HG03064 (cell line): ENCODE results near the gene TP73.

Experiments used
- ATAC-seq: cut with Tn5 transposase; IDR thresholded peaks from one replicate; pipeline ENCODE4 v1.9.1; 2021; ENCODE audit warnings: low read depth; ENCODE audit not compliant: unreplicated experiment

TP73 gene

DNA sequence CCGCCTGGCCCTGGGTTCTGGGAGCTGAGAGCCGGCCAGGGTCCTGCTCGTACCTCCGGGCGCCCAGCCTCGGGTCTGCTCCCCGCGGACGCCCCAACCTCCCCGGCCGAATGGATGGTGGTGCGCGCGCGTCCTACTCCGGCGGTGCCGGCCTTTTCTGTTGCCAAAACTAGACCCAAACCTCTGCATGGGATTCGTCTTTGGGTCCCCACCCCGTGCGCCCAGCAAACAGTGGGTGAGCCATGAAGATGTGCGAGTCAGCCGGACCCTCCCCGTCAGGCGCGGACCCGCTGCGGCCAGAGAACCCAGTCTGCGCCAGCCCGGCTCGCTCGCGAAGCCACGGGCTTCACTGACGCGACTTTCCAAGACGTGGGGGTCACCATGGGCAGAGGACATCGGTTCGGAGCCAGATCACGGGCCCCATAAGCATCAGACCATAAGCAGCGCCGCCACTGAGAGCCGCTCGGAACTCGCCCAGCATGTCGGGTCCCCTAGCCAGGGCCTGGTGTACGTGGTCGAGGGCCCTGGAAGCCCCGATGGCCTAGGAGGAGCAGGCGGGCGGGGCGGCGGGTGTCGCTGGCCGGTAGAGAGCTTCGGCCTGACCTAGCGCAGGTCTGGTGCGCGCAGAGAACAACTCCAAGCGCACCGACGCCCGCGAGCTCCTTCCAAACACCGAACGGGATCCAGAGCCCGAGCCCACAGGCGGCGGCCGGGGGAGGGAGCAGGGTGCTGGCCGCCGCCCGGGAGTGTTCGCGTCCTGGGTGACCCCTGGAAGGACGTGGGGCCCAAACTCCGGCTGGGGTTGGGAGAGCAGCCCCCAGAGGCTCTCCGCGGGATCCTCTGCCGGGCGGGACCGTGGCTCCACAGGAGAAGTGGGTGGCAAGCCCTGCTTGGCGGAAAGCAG is 1.0 kb upstream of the TP73 start:
- ATAC-seq, result no peak

DNA sequence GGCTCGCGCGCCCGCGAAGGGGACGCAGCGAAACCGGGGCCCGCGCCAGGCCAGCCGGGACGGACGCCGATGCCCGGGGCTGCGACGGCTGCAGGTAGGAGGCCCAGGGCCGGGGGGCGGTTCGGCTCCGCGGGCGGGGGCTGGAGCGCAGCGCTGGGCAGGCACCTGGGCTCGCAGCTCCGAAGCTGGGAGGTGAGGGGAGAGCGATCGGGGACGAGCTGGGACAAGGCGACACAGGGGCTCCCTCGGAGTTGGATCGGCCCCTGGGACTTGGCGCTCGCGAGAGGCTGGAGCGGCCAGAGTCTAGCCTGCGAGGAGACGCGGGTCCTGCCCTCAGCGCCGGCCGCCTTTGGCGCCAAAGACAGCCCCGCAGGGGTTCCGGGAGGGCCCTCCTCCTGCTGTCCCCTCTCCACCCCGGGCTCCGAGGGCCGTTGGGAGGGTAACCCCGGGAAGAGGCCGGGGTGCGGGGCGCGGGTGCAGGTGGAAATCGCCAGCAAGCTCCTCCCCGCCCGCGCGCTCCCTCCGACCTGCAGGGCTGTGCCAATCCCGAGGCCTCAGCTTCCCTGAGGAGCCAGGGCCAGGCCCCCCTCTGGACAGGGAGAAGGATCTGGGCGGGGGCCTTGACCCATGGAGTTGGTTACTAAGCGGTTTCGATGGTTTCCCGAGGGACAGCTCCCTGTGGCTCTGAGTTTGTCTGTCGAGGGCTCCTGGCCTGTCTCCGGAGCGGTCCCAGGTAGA is 401 bp downstream of the TP73 start:
- no peak for ATAC-seq

DNA sequence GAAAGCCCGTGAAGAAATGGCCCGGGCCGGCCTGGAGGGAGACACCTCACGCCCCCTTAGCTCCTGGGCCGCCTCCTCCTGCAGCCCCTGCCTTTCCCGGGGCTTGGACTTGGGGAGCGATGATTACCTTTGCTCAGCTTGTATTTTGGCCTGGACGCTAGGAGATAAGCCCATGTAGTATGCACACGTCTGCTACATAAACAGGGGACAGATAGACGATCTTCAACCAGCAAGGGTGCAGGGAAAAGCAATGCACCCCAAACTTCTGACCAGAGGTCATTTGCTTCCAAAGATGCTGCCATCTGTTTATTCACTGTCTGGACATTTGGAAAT is 936 bp downstream of the TP73 start:
- ATAC-seq, result no peak

DNA sequence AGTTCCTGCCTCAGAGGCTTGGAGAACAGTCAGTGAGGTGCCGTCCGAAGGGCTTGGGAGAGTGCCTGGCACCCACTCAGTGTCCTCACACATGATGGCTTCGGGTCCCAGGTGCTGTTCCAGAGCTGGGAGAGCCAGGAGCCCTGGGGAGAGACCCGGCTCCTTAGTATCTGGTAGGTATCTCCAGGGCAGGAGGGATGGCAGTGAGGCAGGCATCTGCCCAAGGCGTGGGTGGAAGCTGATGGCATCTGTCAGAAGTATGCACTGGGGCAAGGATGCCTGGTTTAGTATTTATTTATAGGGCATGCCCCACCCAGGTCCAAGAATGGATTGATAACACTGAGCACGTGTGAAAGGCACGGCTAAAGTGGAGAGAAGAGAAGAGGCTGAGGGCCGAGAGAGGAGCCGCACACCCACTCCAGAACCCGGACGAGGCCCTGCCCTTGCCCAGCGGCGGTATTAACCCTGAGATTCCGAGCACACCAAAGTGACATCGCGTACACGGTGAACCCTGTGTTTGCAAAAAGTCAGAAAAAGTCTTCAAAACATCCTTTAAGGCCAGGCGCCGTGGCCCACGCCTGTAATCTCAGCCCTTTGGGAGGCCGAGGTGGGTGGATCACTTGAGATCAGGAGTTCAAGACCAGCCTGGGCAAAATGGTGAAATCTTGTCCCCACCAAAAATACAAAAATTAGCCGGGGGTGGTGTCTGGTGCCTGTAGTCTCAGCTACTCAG is 2.4 kb downstream of the TP73 start:
- ATAC-seq, result no peak

DNA sequence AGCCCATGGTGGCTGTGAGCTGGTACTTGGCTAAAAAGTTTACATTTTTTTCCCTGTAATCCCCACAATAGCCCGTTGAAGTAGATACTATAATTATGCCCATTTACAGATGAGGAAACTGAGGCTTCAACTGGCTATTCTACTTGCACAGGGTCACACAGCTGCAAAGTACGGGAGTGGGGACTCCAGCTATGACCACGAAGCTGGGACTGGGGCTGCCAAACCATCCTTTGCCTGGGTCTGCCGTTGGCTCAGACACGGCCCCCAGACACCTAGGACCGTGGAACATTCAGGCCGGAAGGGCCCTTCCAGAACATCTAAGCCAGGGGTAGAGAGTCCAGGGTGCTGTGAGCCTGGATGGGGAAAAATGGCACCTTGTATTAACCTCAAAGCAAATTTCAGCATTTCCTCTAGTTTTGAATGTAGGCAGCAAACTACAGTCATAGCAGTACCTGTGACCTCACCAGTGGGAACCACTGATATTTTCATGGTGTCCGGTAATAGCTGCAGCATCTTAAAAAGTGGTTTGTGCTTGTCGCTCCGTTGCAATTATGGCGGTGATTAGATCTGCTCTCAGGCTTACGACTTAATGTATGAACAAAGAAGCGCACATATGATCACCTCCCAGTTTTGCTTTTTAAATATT is 4.3 kb downstream of the TP73 start:
- ATAC-seq, result no peak

DNA sequence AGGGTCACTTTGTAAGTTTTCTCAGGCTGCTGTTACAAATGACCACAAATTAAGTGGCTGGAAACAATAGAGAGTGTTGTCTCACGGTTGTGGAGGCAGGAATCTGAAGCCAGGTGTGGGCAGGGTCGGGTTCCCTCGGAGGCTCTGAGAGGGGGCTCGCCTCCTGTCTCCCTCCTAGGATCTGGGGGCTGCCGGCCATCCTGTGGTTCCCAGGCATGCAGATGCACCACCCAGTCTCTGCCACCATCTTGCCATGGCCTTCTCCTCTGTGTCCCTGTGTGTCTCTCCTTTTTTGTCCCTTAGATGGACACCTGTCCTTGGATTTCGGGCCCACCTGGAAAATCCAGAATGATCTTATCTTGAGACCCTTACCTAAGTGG is 4.8 kb downstream of the TP73 start:
- no peak for ATAC-seq

DNA sequence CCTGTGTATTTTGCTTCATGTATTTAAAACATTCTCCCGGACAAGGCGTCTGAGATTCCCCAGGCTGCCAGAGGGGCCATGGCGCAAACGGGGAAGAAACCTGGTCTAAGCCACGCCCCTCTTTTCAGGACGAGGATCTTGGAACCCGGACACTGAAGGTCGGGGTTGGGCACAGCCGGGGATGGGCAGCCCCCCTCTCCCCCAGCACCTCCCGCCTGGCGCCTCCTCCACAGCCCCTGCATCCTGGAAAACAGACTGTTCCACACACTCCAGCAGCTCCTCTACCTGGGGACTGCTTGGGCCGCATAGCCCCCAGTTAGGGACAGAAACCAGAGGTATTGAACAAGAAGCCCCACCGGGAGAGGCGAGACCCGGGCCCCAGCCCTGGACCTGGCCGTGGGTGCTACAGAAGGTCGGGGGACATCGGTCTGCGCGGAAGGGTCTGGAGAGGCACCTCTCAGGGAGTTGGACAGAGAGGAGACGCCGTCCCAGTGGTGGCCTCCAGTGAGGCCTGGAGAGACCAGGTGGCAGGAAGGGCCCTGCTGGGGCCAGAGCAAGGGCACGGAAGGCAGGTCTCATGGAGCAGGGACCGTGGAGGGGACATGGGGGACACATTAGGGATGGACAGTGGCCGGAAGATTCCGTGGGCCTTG is 5.4 kb downstream of the TP73 start:
- no peak for ATAC-seq

DNA sequence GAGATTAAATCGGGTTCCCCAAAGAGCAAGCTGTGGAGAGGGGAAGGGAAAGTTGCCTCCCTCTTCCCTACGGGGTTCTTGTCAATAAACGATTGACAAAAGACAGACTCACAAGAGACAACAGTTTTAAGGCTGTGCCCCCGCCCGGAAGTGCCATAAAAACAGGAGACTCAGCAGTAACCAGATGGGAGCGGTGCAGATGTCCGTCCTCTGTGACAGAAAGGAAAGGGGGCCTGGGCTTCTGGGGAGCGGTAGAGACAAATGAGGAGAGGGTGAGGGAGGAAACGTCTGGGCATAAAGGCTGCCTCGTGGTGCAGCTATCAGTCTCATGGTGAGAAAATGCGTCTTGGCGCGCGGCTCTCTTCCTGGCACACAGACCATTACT is 5.9 kb downstream of the TP73 start:
- no peak for ATAC-seq

DNA sequence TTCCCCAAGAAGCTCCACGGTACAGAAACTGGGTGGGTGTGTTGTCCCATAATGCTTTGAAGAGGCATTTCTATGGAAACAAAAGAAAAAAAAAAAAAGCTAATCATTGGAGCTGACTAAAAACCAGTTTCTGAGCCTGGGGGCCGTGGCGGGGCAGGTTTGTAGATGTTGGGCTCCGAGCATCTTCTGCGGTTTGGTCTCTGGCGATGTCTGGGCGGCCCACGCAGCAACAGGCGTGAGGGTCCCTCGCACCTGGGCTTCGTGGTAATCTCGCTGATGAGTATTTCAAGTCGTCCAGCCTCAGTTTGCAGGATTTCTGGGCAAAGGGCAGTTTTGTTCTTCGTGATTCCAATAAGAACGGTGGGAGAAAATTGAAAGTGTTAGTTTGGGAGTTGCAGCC is 6.8 kb downstream of the TP73 start:
- ATAC-seq, result no peak

DNA sequence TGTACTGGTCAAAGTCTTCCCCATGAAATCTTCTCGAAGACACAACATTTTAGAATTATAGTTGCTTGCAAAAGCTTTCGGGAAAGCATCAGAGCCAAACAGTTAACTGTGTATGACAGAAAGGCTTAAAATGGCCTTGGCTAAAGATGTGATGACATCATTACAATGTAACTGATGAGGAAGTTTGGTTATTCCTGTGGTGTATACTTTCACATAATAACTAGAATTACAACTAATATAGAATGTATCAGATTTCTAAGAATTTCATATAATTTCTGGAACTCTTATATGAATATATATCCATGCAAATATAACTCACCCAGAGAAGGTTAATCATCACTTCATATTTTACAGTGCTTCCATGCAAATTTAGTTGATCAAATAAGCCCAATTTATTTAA is 8.4 kb downstream of the TP73 start:
- no peak for ATAC-seq

DNA sequence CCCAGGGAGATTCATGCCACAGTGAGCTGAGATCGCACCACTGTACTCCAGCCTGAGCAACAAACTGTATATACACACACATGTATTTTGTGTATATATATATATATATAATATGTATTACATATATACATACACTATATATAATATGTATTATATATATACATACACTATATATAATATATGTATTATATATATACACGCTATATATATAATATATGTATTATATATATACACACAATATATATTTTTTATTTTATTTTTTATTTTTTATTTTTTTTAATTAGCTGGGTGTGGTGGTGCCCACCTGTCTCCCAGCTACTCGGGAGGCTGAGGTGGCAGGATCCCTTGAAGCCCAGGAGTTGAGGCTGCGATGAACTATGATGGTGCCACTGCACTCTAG is 9.3 kb downstream of the TP73 start:
- ATAC-seq, result no peak

DNA sequence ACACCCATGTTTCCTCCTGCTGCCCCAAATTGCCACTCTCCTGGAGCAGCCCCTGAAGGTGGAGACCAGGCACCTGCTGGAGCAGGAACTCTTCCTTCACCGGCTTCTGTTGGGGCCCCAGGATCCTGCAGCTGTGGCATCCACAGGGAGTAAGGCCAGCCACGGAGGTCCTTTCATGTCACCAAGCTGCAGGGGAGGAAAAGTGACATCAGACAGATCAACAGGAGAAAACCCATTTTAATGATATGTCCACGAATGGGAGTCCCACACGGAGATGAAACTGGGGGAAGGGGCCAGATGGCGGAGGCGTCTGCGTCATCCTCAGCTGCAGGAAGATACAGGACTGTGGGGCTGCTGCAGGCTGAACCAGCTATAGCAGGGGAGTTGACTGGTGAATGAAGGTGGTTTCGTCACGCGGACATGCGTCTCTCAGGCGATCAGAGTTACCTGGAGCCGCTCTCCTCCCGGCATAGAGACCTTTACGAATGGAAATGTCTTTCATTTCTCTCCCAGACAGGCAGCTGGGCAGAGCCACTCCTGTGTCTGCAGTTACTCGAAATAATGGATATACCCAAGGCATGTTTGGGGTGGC is 9.9 kb downstream of the TP73 start:
- ATAC-seq, result no peak

DNA sequence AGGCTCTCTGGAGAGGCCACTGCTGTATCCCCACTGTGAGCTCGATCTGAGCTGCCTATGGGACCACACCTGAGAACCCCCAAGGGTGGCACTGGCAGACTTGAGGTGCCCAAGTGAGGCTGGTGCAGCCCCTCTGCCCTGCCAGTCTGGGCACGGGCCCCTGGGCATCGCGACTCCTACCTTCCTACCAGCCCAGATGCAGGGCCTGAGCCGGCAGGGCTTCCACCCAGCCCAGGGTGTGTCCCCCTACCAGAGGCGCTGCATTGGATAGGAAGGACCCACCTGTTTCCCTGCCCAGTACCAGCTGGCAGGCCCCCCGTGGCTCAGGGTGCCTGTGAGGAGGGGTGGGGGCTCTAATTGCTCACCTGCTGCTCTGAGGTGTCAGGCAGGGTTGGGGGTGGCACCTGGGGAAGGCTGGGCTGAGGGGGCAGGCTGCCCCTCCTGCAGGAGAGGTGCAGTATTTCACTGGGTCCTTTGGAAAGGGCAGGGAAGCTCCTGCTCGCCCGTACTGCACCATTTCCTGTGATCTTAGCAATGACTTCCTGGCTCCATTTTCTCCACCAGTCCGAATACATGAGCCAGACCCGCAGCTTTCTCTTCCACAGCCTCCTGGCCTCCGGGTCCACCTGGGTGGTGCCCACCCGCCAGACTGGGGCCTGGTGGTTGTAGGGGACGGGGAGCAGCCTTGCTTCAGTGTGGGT is 11.8 kb downstream of the TP73 start:
- no peak for ATAC-seq

DNA sequence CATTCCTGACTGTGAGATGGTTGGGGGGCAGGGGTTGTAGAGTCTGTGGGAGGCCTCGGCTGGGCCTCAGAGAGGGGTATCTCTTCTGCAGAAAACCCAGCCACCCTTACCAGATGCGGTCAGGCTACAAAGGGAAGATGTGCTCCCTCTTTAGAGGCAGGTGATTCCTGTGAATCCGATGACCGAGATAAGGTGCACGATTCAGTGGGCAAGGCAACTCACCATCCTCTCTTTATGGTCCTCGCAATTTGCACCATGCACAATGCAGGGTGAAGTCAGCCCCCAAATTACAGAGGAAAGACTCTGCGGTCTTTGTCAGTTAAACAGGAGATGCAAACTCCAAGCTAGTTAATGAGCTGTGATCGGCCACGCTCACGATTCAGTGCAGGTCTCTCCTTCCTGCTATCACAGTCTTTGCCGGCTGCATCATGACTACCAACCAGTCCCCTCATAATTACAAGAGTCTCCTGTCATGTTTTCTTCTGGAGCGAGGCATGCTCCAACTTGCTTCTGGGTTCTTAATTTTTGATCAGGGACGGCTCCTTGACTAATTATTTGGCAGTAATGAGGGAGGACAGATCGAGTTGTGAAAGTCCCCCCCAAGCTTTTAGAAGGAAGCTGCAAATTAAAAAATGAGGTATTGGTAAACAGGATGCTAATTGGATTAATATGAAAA is 12.5 kb downstream of the TP73 start:
- no peak for ATAC-seq

DNA sequence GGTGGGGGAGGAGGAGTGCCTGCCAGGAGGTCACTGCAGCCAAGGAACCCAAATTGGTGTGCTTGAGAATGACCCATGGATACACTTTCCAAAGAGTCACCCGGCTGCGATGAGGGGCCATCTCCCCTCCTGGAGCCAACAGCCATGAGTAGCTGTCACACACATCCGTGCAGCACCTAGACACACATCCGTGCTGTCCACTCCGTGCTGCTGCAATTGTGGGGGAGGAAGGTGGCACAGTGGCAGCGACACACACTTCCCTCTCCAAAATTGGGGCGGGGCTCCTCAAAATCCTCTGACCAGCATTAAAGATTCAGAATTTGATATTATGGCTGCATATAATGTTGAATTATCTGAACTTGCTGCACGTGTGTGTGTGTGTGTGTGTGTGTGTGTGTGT is 15.8 kb downstream of the TP73 start:
- no peak for ATAC-seq

DNA sequence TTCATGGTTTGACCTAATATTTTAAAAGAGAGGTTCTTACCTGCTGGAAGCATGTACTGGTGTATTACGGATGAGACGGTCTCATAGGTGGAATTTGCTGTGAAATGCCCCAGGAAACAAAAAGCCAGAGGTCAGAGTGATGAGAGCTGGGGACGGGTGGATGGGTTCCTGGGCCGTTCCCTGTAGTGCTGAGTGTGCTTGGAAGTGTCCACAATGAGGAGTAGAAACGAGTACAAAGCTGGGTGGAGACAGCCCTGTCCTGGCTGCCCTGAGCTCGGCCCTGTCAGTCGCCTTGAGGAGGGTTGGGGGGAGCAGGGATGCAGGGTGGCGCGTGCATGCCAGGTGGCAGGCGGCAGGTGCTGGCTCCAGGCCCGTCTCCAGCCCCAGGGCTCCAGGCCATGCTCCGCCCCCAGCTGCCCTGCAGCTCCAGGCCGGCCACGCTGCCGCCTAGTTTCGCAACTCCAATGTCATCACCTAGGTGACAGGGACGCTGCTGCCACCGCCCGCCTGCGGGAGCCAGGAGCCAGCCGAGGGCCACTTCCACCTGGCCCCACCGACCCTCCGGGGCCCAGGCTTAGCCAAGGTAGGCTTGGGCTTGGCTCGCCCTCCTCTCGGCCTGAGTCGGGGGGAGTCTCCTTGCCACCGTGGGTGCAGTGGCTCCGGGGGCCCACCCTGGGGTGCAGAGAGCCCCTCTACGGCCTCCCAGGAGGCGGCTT is 16.4 kb downstream of the TP73 start:
- no peak for ATAC-seq

DNA sequence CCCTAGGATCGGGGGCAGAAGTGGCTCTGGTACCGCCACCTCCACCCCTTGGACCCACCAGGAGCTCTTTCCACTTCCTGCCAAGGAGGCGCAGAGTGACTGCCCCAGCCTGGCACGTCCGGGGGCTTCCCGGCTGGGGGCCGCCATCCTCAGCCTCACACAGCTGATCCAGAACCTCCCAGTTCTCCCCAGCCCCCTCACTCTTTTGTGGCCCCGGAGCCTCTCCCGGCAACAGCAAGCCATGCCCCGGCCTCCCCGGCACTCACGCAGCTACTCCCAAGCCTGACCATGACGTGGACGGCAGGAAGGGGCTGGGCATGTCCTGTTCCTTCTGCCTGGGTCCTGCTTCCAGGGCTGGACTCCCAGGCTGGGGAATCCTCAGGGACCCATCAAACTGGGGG is 17.1 kb downstream of the TP73 start:
- ATAC-seq, result no peak

DNA sequence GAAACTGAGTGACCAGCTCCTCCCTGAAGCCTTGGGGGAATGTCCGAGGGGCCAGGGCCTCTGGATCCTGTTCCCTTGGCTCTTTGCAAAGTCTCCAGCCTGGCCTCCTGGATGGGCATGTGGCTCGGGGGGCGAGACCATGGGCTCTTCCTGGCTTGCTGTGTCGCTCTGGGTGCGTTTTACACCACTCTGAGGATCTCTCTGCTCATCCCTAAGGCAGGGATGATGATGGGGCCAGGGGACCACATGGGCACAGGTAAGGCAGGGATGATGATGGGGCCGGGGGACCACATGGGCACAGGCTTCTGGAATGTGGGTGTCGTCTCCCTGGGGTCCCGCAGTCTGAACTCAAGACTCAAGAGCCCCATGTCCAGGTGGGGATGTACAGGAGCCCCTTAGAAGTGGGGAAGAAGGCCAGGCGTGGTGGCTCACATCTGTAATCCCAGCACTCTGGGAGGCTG is 17.7 kb downstream of the TP73 start:
- no peak for ATAC-seq
